ENCODE data around the gene KRTAP13-3.
A peak's percentile ranks its signal among the peaks of the same experiment; 100 is the strongest.

KRTAP13-3 gene, protein sequence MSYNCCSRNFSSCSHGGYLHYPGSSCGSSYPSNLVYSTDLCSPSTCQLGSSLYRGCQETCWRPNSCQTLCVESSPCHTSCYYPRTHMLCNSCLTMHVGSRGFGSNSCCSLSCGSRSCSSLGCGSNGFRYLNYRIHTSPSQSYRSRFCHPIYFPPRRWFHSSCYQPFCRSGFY

DNA sequence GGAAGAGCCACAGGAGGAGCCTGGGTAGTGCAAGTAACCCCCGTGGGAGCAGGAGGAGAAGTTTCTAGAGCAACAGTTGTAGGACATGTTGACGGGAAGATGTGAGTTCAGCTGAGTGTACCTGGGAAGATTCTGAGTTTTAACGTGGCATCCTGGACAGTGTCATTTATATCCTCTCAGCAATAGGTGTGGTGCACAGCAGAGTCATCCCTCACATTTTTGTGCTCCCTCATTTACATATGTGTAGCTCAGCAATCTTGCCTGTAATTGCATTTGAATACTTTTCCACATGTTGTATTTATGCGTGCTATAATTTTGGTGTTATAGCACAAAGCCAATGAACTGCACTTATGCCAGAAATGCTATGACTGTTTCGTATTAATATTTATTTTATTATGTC is at the start of gene KRTAP13-3:
Gene KRTAP13-3, minus strand, starts transcription at position 101 of the 400 bp plus-strand sequence. Its CDS starts 14 bp downstream, at position 87.
- DNase-seq, result no peak

DNA sequence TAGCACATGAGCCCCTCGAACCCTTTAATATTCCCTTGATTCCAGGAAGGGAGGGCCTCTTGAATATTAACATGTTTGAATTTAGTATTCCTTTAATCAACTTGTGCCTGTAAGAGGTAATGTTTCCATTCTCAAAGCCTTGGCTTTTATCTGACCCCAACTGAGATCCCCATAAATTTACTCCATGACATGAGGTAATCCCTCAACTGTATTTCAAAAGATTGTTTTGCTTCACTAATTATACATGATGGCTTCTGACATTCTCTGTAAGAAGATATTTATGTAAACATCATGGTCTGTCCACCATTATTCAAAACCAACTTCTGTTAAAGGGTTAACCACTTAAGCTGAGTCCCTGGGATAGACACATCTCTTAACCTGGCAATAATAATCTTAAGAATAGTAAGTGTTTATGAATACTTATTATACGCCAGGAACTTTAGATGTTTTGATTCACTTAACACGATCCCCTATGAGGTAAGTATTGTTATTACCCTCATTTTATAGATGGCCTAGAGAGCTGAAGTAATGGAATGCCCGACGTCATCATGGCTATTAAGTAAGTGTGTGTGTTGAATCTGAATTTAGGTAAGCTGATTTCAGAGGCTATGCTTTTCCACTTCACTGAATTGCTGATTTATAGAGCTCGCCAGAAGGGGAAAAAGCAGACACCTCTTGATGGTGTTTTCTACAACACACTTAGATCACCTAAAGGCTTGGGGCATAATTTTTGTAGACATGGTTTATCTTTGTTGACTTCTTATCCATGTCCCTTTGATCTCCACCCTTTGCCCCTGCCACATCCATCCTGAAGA is 43.4 kb upstream of the KRTAP13-3 start:
- no peak for DNase-seq

DNA sequence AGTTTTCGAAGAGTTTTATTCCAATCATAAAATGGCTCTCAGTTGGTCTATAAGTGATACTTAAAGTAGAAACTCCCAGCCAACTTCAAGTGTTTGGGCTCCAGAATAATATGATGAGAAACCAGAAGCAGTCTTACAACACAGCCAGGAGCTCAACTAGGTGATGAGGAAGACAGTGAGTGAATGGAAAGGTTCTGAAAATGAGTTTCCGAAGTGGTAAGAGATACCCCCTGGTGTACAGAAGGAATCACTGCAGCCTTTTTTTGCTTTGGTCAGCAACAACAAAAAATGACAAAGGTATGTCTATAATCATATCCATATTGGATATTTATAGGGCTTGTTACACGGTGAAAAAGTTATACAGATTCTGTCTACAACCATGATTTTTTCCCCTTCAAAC is 38.0 kb upstream of the KRTAP13-3 start:
- no peak for DNase-seq

DNA sequence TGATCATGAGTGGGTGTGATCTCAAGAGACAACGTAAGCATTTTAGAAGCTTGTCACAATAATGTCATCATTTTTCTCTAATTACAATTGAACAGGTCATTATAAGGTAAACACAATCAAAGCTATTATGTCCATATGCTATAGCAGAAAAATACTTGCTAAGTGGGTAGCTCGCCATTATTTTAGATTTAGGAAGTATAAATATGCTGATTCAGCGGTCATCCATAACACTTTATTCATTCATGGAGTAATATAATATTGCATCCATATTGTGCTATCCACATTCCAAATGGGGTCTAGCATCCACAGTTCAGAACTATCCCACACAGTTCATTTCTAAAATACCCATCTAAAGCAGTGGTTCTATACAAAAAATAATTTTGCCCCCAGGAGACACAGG is 22.8 kb upstream of the KRTAP13-3 start:
- no peak for DNase-seq

DNA sequence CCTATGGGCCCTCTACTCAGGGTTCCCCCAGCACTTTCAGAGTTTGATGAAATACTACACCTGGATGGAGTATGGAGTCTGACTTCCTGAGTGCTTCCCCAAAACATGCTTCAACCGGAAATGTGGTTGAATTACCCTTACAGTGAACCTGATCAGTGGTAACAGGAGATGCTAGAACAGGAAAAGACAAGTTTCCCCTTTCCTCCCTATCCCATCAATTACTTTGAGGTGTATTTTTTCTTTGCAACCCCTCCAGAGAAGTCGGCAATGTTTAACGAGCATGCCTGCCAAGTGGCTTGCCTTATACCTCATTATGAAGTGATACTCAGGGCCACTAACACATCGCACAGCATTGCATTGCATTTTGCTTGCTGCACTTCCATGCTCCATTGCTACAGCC is 21.3 kb upstream of the KRTAP13-3 start:
- DNase-seq, result no peak

DNA sequence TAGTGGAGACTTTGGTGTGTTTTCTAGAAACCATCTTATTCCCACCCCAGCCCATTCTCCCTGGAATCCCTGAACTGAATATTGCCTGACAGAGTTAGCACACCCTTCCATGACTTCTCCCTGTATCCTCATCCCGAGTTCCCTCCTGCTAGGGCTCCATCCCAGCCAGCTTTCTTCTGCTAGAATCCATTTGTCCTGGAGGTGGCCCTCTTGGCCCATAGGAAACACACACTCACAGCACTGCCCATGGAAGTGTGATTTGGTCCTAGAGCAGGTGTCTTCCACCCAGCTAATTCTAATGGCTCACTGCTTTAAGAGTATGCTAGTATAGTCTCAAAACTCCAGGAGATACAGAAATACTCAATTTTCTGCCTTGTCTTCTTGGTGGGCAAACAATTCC is 18.5 kb upstream of the KRTAP13-3 start:
- no peak for DNase-seq

DNA sequence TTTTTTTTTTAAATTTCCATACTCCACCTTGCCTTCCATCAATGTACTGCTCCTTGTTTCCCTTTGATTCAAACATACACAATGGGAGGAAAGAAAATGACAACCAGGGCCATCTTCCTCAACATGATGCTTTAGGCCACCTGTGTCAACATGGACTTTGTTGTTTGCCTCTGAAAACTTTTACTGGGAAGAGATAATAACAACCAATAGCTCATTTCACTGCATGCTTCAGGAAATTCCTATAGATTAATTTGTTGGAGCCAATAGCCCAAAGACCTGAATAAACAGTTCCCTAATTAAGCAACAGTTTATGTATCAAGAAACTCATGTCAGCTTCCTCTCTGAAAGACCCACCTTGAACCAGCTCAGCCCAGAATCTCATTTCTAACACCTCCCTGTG is 17.5 kb upstream of the KRTAP13-3 start:
- no peak for DNase-seq

DNA sequence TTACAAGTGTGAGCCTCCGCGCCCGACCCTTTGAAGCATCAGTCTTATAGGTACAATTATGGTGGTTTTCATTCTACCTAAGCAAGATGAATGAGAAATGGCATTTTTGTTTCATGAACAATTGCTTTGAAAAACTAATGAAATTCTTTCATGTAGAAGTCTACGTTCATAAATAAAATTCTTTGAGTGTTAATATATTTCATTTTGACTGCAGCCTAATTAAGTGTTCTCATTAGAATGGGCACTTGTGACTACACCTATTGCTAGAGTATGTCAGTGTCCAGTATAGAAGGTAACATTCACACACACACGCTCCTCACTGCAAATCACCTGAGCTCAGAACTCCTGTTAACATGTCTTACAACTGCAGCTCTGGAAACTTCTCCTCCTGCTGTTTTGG is 14.2 kb upstream of the KRTAP13-3 start, which contains the start of gene KRTAP15-1:
Gene KRTAP15-1, plus strand, starts transcription at position 301 of the 400 bp plus-strand sequence. Its CDS starts 53 bp downstream, at position 354.
- no peak for DNase-seq

DNA sequence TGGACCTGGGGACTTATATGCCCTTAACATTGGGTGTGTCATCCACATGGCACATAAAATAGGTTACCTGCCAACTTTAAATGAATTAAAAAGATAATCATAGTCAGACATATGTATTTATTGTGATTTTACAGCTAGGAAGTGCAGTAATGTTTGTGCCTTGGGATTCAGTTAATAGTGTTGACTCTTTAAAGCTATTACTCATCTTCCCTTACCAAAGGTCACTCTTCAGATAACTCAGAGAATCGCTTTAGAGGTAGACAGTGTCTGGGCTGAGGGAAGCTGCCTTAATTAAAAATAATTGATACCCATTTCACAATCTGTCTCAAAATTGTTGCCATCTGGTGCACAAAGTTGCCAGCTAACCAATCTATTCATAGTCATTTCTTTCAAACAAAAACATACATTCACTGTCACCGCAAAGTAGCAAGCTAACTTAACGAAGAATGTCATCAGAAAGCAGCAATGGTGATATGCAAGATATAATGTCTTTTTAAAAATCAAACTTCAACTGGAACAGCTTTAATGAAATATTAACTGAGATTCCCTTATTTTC is 11.4 kb upstream of the KRTAP13-3 start:
- DNase-seq, result no peak

DNA sequence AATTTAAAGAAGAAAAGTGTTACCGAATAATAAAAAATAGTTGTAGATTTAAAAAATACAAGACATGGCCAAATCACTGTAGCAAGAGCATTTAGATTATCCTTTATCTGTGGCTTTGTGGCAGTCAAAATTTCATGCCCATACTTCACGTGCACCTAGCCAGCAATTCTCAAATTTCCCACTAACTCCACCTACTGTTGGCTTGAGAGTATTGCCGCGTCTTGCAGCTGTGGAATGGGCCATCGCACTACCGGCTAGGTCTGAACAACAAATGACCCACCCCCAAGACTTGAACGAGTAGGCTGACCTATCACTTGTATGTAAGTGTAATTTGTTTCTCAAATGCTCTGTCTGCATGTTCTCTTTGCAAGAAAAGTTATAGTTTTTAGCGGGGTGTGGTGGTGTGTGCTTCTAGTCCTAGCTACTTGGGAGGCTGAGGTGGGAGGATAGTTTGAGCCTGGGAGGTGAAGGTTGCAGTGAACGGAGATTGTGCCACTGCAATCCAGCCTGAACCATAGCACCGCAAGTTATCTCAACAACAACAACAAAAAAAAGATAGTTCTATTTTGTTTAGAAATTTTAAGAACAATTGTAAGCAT is 8.4 kb upstream of the KRTAP13-3 start:
- peak; percentile 28 for DNase-seq

DNA sequence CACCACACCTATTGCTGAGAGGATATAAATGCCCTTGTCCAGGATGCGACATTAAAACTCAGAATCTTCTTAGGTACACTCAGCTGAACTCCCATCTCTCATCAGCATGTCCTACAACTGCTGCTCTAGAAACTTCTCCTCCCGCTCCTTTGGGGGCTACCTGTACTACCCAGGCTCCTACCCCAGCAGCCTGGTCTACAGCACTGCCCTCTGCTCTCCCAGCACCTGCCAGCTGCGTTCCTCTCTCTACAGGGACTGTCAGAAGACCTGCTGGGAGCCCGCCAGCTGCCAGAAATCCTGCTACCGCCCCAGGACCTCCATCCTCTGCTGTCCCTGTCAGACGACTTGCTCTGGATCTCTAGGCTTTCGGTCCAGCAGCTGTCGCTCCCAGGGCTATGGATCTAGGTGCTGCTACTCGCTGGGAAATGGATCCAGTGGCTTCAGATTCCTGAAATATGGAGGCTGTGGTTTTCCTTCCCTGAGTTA is 4.5 kb upstream of the KRTAP13-3 start, which contains the start of gene KRTAP13-4:
Gene KRTAP13-4, plus strand, starts transcription at position 51 of the 486 bp plus-strand sequence. Its CDS starts 56 bp downstream, at position 107.
- DNase-seq, result no peak

DNA sequence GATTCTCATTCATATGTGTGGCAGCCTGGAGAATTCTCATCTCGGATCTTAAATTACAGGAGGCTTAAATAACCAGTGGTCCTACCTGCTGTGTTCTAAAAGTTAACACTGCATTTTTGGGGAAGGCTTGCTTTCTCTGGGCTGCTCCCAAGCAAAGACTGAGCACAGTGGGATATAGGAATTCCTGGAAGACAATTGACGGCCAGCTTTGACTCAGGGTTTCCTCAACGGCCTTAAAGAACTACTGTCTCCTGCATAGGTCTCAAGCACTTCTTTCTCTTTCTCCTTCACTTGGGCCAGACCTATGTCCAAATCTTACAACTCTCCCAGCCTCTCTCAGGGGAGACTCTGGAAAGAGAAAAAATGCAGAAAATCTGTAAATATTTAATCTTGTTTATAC is 1.0 kb upstream of the KRTAP13-3 start:
- DNase-seq, result no peak

DNA sequence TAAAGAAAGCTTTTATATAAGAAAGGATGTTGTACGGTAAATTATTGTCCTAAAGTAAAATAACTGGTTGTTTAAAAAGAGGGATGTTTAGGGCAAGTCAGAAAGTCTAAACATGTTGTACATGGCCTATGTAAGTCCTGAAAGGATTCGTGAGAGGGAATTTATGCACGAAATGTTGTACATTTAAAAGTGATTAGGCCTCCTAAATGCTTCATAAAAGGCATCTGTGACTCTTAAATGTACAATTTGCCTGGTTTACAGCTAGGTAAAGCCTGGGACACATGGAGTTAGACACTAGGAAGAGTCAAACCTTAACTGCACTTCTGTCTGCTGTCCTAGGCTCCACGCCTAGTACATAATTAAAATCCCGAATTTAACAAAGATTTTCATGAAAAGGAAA is 9.7 kb downstream of the KRTAP13-3 start:
- no peak for DNase-seq

DNA sequence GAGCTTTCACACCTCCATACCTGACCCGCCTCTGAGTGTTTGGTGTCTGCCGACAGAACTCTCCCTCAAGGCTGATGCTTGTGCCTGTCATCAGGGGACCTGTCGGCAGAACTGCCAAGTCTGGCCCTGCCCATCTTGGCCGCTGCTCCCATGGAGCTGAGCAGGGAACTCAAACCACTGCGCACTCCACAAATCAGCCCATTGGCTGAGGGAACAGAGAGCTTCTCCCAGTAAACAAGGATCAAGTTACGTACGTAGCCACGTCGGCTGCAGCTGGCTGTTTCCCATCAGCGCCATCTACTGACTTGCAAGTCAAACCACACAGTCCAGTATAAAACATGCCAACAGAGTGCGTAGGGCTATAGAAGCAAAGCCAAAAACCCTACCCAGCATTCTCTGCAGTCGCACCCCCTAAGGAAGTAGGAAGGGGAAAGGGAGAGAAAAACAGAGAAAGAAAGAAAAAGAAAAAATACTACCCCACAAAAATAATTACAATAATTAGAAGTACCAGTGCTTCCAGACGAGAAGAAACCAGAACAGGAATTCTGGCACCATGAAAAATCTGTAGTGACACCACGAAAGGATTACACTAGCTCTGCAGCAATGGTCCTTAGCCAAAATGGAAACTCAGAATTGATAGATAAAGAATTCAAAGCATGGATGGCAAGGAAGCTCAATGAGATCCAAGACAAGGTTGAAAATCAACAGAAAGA is 16.8 kb downstream of the KRTAP13-3 start:
- DNase-seq, result peak; percentile 98

DNA sequence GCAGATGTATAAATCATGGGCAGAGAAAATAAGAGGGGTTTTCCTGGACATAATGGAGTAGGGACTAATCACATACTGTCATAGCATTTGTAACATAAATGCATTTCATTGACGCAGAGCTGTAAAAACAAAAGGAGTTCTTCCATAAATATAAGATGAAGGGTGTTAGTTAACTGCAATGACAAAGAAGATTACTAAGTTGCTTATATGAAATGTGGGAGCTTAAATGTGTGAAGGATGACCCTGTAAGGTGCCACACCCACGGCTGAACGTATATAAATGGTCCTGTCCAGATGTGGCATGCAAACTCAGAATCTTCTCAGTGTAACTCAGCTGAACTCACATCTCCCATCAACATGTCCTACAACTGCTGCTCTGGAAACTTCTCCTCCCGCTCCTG is 30.0 kb downstream of the KRTAP13-3 start, which contains the start of gene KRTAP13-1:
Gene KRTAP13-1, plus strand, starts transcription at position 301 of the 400 bp plus-strand sequence. Its CDS starts 56 bp downstream, at position 357.
- no peak for DNase-seq

DNA sequence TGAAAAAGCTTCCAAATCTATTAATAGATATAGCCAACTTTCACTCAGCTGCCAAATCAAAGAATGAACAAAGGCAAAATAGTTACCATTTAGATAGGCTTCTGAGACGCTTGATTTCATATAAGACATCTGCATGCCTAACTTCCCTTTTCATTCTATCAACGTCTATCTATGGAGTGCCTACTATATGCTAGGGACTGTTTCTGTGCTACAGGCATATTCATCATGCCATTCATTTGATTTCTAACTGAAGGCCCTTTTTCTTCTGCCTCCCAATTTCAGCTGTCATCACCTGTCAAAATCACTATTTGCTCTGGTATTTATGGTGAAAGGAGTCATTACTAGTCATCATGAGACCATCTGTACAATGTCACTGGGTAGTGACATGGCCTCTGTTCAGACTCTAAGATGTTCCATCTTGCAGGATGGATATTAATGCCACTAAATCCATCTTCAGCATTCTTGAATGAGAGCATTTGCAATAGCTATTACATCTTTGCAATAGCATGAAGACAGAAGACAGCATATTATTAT is 34.2 kb downstream of the KRTAP13-3 start:
- no peak for DNase-seq

DNA sequence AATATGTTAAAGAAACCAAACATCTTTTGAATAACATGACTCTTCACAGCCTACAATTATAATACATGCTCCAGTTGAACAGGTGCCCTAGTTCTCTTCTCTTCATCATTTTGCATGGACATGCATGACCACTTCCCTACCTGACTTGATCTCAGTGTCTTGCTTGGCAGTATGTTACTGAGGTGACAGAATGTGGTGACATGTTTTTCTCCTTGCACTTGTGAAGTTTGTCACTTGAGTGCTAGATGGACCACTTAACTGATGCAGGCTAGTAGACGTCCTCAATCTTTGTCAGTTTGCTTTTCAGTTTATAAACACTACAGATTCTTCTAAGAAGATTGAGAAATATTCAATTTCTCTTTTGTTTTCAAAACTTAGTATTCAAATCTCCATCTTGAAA is 43.5 kb downstream of the KRTAP13-3 start:
- no peak for DNase-seq

Measured in NCI-H2029 (cell line).